Measurements from ENCODE around the gene SYT1.
A peak's percentile ranks its signal among the peaks of the same experiment; 100 is the strongest.
"Not testable (repeated sequence)": the region's sequence is repeated elsewhere in the genome, so short reads cannot be mapped to it uniquely, and the experiment has no call there.

SYT1 gene

DNA sequence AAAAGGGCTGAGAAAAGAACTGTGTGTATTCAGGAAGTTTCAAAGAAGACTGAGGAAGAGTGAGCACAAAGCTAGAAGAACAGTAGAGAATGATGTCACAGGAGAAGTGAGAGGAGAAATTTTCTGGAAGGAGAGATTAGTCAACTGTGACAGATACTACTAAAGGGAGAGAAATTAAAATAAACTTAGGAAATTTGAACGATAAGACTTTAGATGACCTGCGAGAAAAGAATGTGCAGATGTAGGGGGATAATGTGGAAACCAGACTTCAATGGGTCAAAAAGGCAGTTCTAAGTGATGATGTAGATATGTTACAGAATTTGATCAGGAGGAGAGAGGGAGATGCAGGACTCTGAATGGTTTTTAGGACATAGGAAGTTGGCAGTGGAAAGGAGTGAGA lies 287.4 kb downstream of the SYT1 start:
- no peak for DNase-seq

DNA sequence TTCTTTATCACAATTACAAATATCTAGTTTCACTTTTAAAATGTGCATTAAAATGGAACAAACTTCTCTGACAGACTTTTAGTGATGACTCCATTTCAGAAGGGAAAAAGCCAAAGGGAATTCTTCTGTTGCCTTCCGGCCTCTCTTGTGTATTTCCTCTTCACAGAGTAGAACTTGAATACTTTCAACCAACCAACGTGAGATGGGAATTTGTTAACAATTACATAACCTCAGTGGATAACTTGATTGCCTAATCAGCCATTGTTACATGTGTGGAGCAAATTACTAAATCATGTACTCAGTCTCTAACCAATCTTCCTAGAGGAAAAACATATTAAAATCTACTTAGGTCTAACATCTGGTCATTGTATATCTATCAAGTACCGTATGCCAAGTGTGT lies 291.1 kb downstream of the SYT1 start:
- peak; percentile 0 for DNase-seq

DNA sequence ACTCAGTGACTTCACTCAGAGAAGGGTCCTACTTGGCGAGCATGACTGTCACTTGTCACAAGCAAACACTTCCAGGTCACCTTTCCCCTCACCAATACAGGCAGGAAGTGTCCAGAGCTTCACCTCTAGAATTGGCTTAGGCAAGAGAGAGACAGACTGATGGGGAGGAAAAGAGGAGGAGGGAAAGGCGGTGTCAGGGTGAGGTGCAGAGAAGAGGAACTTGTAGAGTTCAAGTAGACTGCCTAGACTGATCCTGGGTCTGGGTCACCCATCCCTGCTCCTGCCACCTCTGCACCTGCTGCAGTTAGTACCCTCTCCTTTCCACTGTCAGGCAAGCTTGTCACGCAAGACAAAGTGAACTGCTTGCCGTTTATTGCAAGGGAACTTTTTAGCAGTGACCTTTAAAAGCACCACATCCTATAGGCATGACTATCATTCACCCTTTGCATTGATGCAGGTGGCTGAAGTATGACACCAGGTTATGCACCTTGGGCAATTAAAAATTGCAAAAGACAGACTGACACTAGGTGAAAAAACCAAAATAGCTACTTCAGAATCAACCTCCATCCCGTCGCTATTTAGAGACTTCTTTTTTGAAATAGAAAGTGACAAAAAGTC lies 292.4 kb downstream of the SYT1 start:
- DNase-seq, result no peak

GRCh38 chr12:79161249-79161934 lies 296.8 kb downstream of the SYT1 start:
- DNase-seq, result no peak

- DNase-seq, result no peak
Observed at GRCh38 chr12:79162147-79162772, 297.7 kb downstream of the SYT1 start.

- no peak for DNase-seq
Observed at GRCh38 chr12:79162948-79163347, 298.4 kb downstream of the SYT1 start.

DNA sequence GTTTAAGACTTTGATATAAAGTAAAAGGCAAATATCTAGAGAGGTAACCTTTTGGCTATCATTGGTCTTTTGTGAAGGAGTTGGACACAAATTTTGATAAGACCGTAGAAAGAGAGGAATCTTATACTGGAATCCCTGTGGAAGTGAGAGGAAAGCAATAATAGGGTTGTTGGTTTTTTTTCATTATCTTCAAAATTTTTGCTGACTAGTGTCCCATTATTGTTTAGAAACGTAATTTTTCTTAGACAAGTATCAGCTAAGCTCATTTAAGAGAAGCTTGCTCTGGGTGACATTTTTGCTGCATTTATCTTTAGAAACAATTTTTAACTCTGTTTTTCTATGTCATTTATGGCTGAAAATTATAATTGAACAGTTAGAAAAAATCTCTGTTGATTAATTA lies 300.3 kb downstream of the SYT1 start:
- DNase-seq, result no peak

DNA sequence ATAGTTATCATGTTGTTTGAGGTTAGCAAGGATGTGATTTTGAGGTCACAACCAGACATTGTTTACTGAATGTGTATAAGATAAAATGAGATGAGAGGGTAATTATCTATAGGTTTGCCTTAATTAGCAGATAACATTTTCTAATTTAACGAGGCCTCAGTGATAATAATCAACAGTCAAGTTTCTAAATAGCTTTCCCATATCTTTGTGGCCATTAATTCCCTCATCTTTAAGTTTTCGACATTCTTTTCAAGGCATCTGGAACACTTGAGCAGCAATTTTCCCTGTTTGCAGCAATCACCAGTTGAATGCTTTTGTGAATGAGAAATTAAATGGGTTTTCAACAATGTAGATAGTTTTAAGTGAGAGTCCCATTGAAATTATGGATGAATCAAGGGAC lies 304.1 kb downstream of the SYT1 start:
- DNase-seq, result no peak

DNA sequence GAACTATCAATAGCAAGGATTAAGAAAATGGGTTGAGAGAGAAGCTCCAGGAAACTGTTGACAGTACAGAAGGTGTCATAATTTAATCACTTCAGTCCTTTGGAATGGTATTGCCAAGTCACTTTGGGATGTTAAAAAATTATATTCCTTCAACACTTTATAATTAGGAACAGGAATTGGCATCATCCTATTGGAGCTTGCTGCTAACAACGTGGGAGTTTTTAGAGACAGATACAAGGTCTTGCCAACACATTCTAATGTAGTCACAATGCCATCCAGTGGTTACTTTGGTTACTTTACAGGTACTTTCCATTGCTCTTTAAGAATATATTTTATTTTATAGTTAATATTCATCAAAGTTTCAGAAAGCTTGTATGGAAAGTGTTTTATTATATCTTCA lies 310.1 kb downstream of the SYT1 start:
- peak; percentile 45 for DNase-seq

DNA sequence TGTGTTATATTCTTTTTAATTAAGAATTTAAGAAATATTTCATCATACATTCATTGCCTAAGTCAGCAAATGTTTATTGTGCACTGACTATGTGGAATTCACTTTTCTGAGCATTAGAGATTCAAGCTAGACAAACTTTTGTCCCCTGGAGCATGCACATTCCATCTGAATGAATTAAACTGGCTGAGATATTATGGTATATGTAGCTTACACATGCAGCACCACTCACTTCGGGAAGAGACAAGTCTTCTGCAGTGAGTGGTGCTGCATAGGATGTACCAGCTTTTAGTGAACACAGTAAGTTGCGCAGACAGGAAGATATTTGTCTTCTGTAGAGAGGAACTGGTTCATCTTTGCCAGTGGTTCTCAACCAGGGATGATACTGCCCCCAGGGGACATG lies 318.4 kb downstream of the SYT1 start:
- DNase-seq, result no peak

DNA sequence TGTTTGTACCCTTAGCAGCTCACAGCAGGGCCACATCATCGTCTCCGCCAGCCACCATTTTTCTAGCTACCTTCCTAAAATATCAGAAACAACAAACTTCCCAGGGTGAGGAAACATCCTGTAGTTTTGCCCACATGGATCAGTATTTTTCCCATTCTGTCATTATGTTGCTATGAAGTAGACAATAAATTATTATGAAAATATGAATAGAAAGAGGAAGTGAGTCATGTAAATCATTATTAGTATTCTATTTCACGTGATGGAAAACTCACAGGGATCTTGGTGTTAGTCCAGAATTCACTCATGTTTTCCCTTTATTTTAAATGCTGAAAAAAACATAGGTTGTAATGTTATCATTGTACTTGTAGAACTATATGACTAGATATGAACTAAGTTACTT lies 319.4 kb downstream of the SYT1 start:
- DNase-seq, result no peak

DNA sequence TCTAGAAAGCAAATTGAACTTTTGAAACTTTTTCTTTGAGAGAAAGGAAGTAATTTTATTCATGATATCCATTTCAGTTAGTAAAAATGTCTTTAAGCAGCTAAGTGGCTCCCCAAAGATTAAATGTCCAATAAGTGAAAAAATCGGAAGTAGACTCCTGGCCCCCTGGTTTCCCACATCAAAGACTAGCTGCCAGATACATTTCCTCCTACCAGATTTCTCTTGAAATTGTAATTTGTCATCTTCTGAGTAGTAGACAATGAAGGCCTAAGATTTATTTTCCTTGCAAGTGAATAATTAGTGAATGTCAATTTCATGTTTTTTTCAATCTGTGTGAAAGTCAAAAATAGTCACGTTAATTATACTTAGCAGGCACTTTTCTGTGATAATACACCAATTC lies 321.9 kb downstream of the SYT1 start:
- no peak for DNase-seq

DNA sequence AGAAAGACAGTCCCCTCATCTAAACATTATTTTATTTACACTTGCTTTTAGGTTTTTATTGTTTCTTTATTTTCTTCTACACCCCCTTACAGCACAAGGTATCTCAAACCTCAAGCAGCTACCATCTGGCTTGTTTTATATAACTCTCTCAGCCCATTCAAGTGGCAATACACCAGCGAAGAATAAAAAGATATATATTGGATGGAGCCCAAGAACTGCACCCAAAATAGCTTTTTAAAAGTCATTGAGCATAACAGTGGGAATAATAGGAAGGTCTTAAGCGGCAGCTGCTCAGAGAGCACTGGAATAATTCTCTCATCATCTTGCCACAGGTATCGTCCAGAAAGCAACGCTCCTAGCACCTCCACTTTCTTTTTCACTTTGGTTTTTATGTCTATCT lies 322.5 kb downstream of the SYT1 start:
- DNase-seq, result no peak

- DNase-seq, result no peak
Observed at GRCh38 chr12:79191391-79191790, 326.8 kb downstream of the SYT1 start.

- no peak for DNase-seq
Observed at GRCh38 chr12:79194595-79194994, 330.0 kb downstream of the SYT1 start.

DNA sequence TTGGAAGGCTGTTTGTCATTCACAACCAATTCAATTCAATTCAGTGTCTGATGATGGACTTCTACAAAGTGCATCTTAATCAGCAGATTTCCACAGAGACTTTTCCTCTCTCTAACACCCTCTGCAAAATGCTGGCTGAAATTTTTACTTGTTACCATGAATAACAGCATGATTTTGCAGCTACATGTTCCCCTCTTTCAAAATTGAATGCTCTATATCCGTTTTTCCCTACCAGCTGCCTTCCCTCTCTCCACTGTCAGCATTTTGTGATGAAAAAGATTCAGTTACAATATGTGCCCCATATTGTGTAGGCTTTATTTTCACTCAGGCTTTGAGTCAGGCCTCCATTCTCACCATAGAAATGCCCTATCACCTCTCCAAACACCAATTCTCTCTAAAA lies 334.6 kb downstream of the SYT1 start:
- no peak for DNase-seq

- no peak for DNase-seq
Observed at GRCh38 chr12:79200176-79200575, 335.6 kb downstream of the SYT1 start.

DNA sequence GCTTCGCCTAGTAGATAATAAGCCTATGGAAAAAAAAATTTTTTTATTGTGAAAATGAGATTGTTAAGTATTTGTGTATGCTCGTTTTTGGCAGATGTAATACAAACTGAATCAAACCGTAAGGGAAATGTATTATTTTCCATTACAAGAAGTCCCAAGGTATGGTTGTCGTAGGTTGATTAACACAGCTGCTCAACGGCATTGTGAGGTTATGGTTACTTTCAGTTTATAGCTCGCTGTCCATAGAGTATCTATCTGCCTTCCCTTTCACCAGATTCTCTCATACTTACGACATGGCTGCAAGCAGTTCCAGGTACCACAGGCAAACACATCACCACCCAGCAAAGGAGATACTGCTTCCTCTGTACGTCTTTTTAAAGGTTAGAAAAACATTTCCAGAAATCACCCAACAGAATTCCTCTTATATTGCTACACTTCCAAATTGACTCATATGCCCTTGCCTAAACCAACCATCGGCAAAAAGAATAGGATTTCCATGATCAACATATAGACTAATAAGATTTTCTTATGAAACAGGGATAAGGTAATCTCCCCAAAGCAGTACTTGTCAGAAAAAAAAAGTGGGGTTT lies 338.6 kb downstream of the SYT1 start:
- no peak for DNase-seq

GRCh38 chr12:79206871-79207270 lies 342.3 kb downstream of the SYT1 start:
- no peak for DNase-seq

DNA sequence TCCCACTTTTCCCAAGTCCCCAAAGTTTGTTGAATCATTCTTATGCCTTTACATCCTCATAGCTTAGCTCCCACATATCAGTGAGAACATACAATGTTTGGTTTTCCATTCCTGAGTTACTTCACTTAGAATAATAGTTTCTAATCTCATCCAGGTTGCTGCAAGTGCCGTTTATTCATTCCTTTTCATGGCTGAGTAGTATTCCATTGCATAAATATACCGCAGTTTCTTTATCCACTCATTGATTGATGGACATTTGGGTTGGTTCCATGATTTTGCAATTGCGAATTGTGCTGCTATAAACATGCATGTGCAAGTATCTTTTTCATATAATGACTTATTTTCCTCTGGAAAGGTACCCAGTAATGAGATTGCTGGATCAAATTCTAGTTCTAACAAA lies 345.8 kb downstream of the SYT1 start:
- DNase-seq, result not testable (repeated sequence)

DNA sequence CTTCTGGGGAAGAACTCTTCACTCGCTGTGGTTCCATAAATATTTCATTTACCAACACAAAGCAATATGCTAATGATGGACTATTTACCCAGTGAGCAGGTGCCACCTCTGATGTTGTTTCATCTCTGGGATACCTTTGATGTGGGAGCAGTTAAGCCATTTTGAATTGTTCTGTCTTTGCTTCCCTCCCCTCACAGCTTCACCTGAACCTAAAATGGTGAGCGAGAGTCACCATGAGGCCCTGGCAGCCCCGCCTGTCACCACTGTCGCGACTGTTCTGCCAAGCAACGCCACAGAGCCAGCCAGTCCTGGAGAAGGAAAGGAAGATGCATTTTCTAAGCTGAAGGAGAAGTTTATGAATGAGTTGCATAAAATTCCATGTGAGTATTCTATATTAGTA lies 352.7 kb downstream of the SYT1 start:
- DNase-seq, result no peak

DNA sequence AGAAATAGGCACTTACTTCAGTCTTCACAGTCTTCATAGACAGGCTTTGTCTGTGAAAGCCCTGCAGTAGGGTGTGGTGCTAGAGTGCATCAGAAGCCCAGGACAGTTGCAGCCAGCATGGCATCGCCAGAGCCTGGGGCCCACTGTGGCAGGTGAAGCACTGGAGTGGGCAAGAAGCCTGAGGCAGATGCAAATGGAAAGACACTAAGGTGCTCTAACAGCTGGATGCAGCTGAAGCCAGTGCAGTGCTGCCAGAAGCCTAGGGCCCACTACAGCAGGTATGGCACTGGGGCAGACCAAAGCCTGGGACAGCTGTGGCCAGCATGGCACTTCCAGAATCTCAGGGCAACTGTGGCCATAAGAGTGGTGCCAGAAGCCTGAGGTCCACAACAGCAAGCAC lies 358.6 kb downstream of the SYT1 start:
- no peak for DNase-seq

GRCh38 chr12:79223761-79224160 lies 359.2 kb downstream of the SYT1 start:
- DNase-seq, result no peak

DNA sequence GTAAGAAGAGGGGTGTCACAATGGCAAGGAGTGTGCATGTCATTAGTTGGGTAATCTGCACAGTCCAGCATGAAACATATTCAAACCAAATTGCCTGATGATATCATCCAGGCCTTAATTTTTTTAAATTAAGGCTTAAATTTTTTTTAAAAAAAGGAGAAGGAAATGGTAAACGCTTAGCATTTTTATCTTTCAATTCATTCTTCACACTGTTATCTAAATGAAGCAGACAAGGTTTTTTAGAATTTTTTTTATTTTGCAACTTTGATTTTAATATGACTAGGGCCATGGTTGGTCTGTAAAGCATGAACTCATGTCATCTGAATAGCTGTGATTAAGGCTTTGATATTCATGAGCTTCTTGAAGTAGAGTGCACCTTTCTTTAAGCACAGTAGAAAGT lies 362.5 kb downstream of the SYT1 start:
- no peak for DNase-seq

Measured in fibroblast of skin of scalp (primary cell).